A172 (cell line): Measurements from ENCODE around the gene WIF1. TPM values are rescaled to one million over a fixed set of nuclear protein-coding genes. Genes with fewer than 3 reads are reported as not detected.

Experiments
- DNase-seq: peaks from one replicate; pipeline ENCODE4 v3.0.0-alpha.2; 2015; ENCODE audit warnings: low spot score
- total RNA-seq: library from RNA; depleted of rRNA; stranded (reverse); fragments of >200 nt; shearing (Covaris generic); gene quantifications from 2 replicates; pipeline ENCODE4 v1.2.3, GENCODE V29; 2014; rRNA removed

Gene WIF1
- total RNA-seq, 1 experiment from 2014 or later: not detected

- DNase-seq: no peak
Observed at GRCh38 chr12:65022960-65023359, 98.1 kb downstream of the WIF1 start.

GRCh38 chr12:65022421-65022820, 98.7 kb downstream of the WIF1 start:
- no peak for DNase-seq

- DNase-seq: no peak
Observed at GRCh38 chr12:65019696-65020234, 101.3 kb downstream of the WIF1 start.

GRCh38 chr12:65016881-65017650, 104.0 kb downstream of the WIF1 start:
- DNase-seq: no peak

- no peak for DNase-seq
Observed at GRCh38 chr12:65015850-65016249, 105.3 kb downstream of the WIF1 start.

- no peak for DNase-seq
Observed at GRCh38 chr12:65014504-65015271, 106.4 kb downstream of the WIF1 start.

- DNase-seq: no peak
Observed at GRCh38 chr12:65010437-65010836, 110.7 kb downstream of the WIF1 start.

- no peak for DNase-seq
Observed at GRCh38 chr12:65005716-65006115, 115.4 kb downstream of the WIF1 start.

- DNase-seq: no peak
Observed at GRCh38 chr12:65004270-65004669, 116.8 kb downstream of the WIF1 start.

Other genes starting within 250 kb of the WIF1 start
- gene LEMD3, start 48.3 kb upstream of the WIF1 start, total RNA-seq: 17.8 and 18.3 TPM in 2 replicates
- gene MSRB3, start 157.4 kb upstream of the WIF1 start, total RNA-seq: 5.1 and 6.3 TPM in 2 replicates